Sigmoid colon (tissue), 7 donors: ENCODE data around the gene INPP5F. TPM values are rescaled to one million over a fixed set of nuclear protein-coding genes. Genes with fewer than 3 reads are reported as not detected.
"Not testable (repeated sequence)": the region's sequence is repeated elsewhere in the genome, so short reads cannot be mapped to it uniquely, and the experiment has no call there.

ENCODE experiments used
- DNase-seq: peaks from one replicate; pipeline ENCODE4 v3.0.0-alpha.2; 2019
- H3K27ac ChIP-seq, 4 donors: fragments of 200-600 bp; sonication (generic); one replicate each; pipeline ENCODE4 v1.5.1; 2016 to 2019; ENCODE audit warnings: mild to moderate bottlenecking in 1 of 4
- H3K27me3 ChIP-seq, 3 donors: fragments of 200-600 bp; sonication (generic); one replicate each; pipeline ENCODE4 v1.5.1; 2019; ENCODE audit warnings: mild to moderate bottlenecking in 1 of 3
- H3K36me3 ChIP-seq, 4 donors: fragments of 200-600 bp; sonication (generic); one replicate each; pipeline ENCODE4 v1.5.1; 2016 to 2019
- H3K4me1 ChIP-seq, 4 donors: fragments of 200-600 bp; sonication (generic); one replicate each; pipeline ENCODE4 v1.5.1; 2017 to 2019
- H3K4me3 ChIP-seq, 4 donors: fragments of 200-600 bp; sonication (generic); one replicate each; pipeline ENCODE4 v1.5.1; 2017 to 2019; ENCODE audit warnings: mild to moderate bottlenecking in 2 of 4, moderate library complexity in 1 of 4
- H3K9me3 ChIP-seq, 4 donors: fragments of 200-600 bp in 3 of 4; sonication (generic) in 3 of 4; one replicate each; pipeline versions ENCODE4 v1.5.1 to v1.6.1; 2013 to 2019
- CTCF ChIP-seq, 4 experiments: fragments of 450-650 bp in 3 of 4; fragments of 200-600 bp in 1 of 4; IDR thresholded peaks; one replicate each; pipeline ENCODE4 v1.5.1; 2016 to 2019; ENCODE audit warnings: antibody characterized with exemption in 4 of 4, mild to moderate bottlenecking in 3 of 4, moderate library complexity in 2 of 4
- EP300 ChIP-seq, 4 donors: sonication (generic); formaldehyde crosslinking; IDR thresholded peaks; one replicate each; pipeline ENCODE4 v1.6.1; 2017; ENCODE audit warnings: antibody characterized with exemption in 4 of 4
- POLR2A ChIP-seq, 2 donors: fragments of 450-650 bp; IDR thresholded peaks; one replicate each; pipeline ENCODE4 v1.6.1; 2016; ENCODE audit warnings: antibody characterized with exemption in 2 of 2, mild to moderate bottlenecking in 2 of 2, moderate library complexity in 2 of 2
- POLR2AphosphoS5 ChIP-seq, 4 donors: sonication (generic); formaldehyde crosslinking; IDR thresholded peaks; one replicate each; pipeline ENCODE4 v1.6.1; 2017; ENCODE audit warnings: antibody characterized with exemption in 4 of 4
- WGBS, 2 donors: extraction: QIAGEN DNeasy Blood & Tissue Kit; methylation state at CpG; one replicate each; pipeline ENCODE4 v1.1.7; 2013; 5-methylcytosine and 5-hydroxymethylcytosine counted together
- intact Hi-C: fragments of 100-400 bp; cut with DNase I; formaldehyde crosslinking; loops from one replicate; pipeline ENCODE4 v1.15.1; 2023
- polyA plus RNA-seq, 3 donors: library from polyadenylated mRNA; stranded (reverse); fragments of 200-250 nt; gene quantifications; one replicate each; pipeline ENCODE4 v1.2.3, GENCODE V29; 2013
- total RNA-seq, 4 donors: library from RNA; depleted of rRNA; stranded (reverse); fragments of >200 nt; gene quantifications; one replicate each; pipeline ENCODE4 v1.1.0, GENCODE V29; 2016
- donor health status: healthy with polysubstance abuse.
- donor health status: Bipolar disorder and iron deficiency.
- donor health status: healthy.

INPP5F gene
- total and polyA plus RNA-seq, 7 donors: 4.4 to 22.2 (median 16.0) TPM

GRCh38 chr10:119783665-119784027 lies 57.8 kb downstream of the INPP5F start:
- intact Hi-C loops: no loop called here
- peaks cover 0 to 42% (median 23%) of the 10 kb centered on the region in 4 donors for H3K4me1 ChIP-seq
- TF ChIP-seq POLR2AphosphoS5 (IDR thresholded peaks at IDR 0.05): no peak
- no peak for TF ChIP-seq POLR2A (IDR thresholded peaks at IDR 0.05)
- TF ChIP-seq EP300 (IDR thresholded peaks at IDR 0.05): no peak
- no peak for TF ChIP-seq CTCF (IDR thresholded peaks at IDR 0.05)
- no peaks in the 10 kb centered on the region for H3K36me3 ChIP-seq
- no peak overlapping the region for H3K4me3 ChIP-seq
- no peaks in the 10 kb centered on the region for H3K9me3 ChIP-seq
- no peak overlapping the region for H3K27ac ChIP-seq
- no peaks in the 10 kb centered on the region for H3K27me3 ChIP-seq
- 56 to 87% methylated on average over 7 of the region's 7 CpGs for WGBS, 2 donors
- no peak for DNase-seq

GRCh38 chr10:119784340-119785067 lies 58.7 kb downstream of the INPP5F start:
- Histone ChIP-seq H3K27me3 (no peaks in the 10 kb centered on the region), H3K9me3 (no peaks in the 10 kb centered on the region), H3K27ac (peak overlapping the region in 1 of 4 donors; percentile 62), H3K36me3 (no peaks in the 10 kb centered on the region), H3K4me1 (peaks cover 0 to 42% (median 23%) of the 10 kb centered on the region in 4 donors), H3K4me3 (no peak overlapping the region)
- intact Hi-C loops: no loop called here
- TF ChIP-seq POLR2AphosphoS5 (IDR thresholded peaks at IDR 0.05): no peak
- no peak for TF ChIP-seq CTCF (IDR thresholded peaks at IDR 0.05)
- no peak for TF ChIP-seq EP300 (IDR thresholded peaks at IDR 0.05)
- TF ChIP-seq POLR2A (IDR thresholded peaks at IDR 0.05): no peak
- DNase-seq: no peak
- WGBS, 2 donors: 40 to 70% methylated on average over 7 of the region's 7 CpGs

- no peaks in the 10 kb centered on the region for H3K36me3 ChIP-seq
- WGBS, 2 donors: 69 to 87% methylated on average over 5 of the region's 5 CpGs
- H3K4me1 ChIP-seq: peaks cover 0 to 42% (median 23%) of the 10 kb centered on the region in 4 donors
- no peaks in the 10 kb centered on the region for H3K9me3 ChIP-seq
- H3K4me3 ChIP-seq: no peak overlapping the region
- intact Hi-C loops: no loop called here
- TF ChIP-seq POLR2AphosphoS5 (IDR thresholded peaks at IDR 0.05) (no peak), POLR2A (IDR thresholded peaks at IDR 0.05) (no peak), EP300 (IDR thresholded peaks at IDR 0.05) (peak in 1 of 4 donors; percentile 2), CTCF (IDR thresholded peaks at IDR 0.05) (no peak)
- no peak for DNase-seq
- H3K27ac ChIP-seq: peak overlapping the region; percentile 2 to 62 (median 37)
- no peaks in the 10 kb centered on the region for H3K27me3 ChIP-seq
Measured at GRCh38 chr10:119786117-119786769, 60.4 kb downstream of the INPP5F start.

GRCh38 chr10:119795101-119795500 lies 69.3 kb downstream of the INPP5F start:
- H3K27me3 ChIP-seq, H3K27ac ChIP-seq, H3K4me3 ChIP-seq, H3K9me3 ChIP-seq, H3K4me1 ChIP-seq, intact Hi-C loops, DNase-seq: not testable (repeated sequence)
- H3K36me3 ChIP-seq: peaks cover 6 to 10% (median 7%) of the 10 kb centered on the region in 4 donors
- WGBS, 2 donors: 96 to 97% methylated on average over 31 to 32 of the region's 32 CpGs

GRCh38 chr10:119796039-119796438 lies 70.2 kb downstream of the INPP5F start:
- intact Hi-C loops: no loop called here
- 93 to 97% methylated on average over 5 to 6 of the region's 6 CpGs for WGBS, 2 donors
- TF ChIP-seq POLR2AphosphoS5 (IDR thresholded peaks at IDR 0.05) (no peak), CTCF (IDR thresholded peaks at IDR 0.05) (no peak)

More at GRCh38 chr10:119796039-119796438, 70.2 kb downstream of the INPP5F start:
- H3K9me3 ChIP-seq: no peaks in the 10 kb centered on the region
- H3K27ac ChIP-seq: no peak overlapping the region
- peaks cover 0 to under 1% (median 0%) of the 10 kb centered on the region in 4 donors for H3K4me1 ChIP-seq
- no peak for DNase-seq
- peaks cover 6 to 10% (median 7%) of the 10 kb centered on the region in 4 donors for H3K36me3 ChIP-seq
- no peaks in the 10 kb centered on the region for H3K27me3 ChIP-seq
- no peak overlapping the region for H3K4me3 ChIP-seq
